Ishikawa (cell line): ENCODE measurements around the gene CEP104.

Source experiments
- CEBPB ChIP-seq: IDR thresholded peaks from 2 replicates; pipeline ENCODE4 v1.6.1; 2012
- EP300 ChIP-seq: IDR thresholded peaks from 2 replicates; pipeline ENCODE4 v1.6.1; 2012; ENCODE audit warnings: borderline replicate concordance
- MAX ChIP-seq: IDR thresholded peaks from 2 replicates; pipeline ENCODE4 v1.6.1; 2012
- TF ChIP-seq, protein P1 (sequence below): IDR thresholded peaks from 2 replicates; pipeline ENCODE4 v1.6.1; 2012; ENCODE audit warnings: low read depth, mild to moderate bottlenecking

- TF ChIP-seq EP300 (no peak), MAX (no peak), CEBPB (no peak)
- TF ChIP-seq, protein P1, sequence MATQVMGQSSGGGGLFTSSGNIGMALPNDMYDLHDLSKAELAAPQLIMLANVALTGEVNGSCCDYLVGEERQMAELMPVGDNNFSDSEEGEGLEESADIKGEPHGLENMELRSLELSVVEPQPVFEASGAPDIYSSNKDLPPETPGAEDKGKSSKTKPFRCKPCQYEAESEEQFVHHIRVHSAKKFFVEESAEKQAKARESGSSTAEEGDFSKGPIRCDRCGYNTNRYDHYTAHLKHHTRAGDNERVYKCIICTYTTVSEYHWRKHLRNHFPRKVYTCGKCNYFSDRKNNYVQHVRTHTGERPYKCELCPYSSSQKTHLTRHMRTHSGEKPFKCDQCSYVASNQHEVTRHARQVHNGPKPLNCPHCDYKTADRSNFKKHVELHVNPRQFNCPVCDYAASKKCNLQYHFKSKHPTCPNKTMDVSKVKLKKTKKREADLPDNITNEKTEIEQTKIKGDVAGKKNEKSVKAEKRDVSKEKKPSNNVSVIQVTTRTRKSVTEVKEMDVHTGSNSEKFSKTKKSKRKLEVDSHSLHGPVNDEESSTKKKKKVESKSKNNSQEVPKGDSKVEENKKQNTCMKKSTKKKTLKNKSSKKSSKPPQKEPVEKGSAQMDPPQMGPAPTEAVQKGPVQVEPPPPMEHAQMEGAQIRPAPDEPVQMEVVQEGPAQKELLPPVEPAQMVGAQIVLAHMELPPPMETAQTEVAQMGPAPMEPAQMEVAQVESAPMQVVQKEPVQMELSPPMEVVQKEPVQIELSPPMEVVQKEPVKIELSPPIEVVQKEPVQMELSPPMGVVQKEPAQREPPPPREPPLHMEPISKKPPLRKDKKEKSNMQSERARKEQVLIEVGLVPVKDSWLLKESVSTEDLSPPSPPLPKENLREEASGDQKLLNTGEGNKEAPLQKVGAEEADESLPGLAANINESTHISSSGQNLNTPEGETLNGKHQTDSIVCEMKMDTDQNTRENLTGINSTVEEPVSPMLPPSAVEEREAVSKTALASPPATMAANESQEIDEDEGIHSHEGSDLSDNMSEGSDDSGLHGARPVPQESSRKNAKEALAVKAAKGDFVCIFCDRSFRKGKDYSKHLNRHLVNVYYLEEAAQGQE: no peak
Measured at GRCh38 chr1:3773572-3774275, 83.3 kb downstream of the CEP104 start.
